Measurements from ENCODE around the gene MBD5. TPM values are rescaled to one million over a fixed set of nuclear protein-coding genes. Genes with fewer than 3 reads are reported as not detected.

MBD5 gene
- total RNA-seq, 4 donors from 2014 or later: 11.9 to 51.9 (median 19.7) TPM

DNA sequence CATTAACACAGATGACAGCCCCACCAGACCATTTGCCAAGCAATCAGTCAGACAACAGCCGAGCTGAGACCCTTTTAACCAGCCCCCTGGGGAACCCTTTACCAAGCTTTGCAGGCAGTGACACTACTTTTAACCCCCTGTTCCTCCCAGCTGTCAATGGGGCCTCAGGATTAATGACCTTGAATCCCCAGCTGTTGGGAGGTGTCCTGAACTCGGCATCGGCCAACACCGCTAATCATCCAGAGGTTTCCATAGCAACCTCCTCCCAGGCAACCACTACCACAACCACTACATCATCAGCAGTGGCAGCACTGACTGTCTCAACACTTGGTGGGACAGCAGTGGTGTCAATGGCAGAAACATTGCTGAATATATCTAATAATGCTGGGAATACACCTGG lies 462.8 kb downstream of the MBD5 start:
- no peak for DNase-seq (ENCODE audit: low spot score in 2 of 2)
- H3K4me1 ChIP-seq: no peaks in the 10 kb centered on the region
- no peaks in the 10 kb centered on the region for H3K9me3 ChIP-seq
- no peak for TF ChIP-seq EP300 (IDR thresholded peaks at IDR 0.05)
- TF ChIP-seq, protein P1, sequence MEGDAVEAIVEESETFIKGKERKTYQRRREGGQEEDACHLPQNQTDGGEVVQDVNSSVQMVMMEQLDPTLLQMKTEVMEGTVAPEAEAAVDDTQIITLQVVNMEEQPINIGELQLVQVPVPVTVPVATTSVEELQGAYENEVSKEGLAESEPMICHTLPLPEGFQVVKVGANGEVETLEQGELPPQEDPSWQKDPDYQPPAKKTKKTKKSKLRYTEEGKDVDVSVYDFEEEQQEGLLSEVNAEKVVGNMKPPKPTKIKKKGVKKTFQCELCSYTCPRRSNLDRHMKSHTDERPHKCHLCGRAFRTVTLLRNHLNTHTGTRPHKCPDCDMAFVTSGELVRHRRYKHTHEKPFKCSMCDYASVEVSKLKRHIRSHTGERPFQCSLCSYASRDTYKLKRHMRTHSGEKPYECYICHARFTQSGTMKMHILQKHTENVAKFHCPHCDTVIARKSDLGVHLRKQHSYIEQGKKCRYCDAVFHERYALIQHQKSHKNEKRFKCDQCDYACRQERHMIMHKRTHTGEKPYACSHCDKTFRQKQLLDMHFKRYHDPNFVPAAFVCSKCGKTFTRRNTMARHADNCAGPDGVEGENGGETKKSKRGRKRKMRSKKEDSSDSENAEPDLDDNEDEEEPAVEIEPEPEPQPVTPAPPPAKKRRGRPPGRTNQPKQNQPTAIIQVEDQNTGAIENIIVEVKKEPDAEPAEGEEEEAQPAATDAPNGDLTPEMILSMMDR (IDR thresholded peaks at IDR 0.05): no peak
- TF ChIP-seq POLR2AphosphoS5 (IDR thresholded peaks at IDR 0.05): no peak
- TF ChIP-seq POLR2A (IDR thresholded peaks at IDR 0.05): no peak
- H3K27me3 ChIP-seq: no peaks in the 10 kb centered on the region
- H3K4me3 ChIP-seq: no peak overlapping the region
- no peak overlapping the region for H3K27ac ChIP-seq
- H3K36me3 ChIP-seq: no peaks in the 10 kb centered on the region
- 78% methylated on average over 4 of the region's 4 CpGs for WGBS

DNA sequence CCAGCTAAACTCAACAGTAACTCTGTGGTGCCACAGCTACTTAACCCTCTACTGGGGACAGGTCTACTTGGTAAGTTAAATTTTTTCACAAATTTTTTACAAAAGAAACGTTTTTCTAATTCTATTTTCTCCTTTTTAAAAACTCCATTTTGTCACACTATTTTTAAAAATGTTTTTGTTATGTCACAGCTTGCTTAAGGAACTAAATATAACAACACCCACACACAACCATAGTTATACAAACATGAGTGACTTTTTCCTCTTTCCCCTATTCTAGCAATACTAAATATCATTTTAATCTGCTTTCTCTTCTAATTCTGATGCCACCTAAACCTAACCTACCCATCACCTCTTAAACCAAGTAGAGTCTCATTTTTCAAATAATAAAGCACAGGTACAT lies 463.2 kb downstream of the MBD5 start:
- Histone ChIP-seq H3K36me3 (no peaks in the 10 kb centered on the region), H3K4me3 (no peak overlapping the region), H3K4me1 (no peaks in the 10 kb centered on the region), H3K27ac (no peak overlapping the region), H3K27me3 (no peaks in the 10 kb centered on the region), H3K9me3 (no peaks in the 10 kb centered on the region)
- WGBS: 50% methylated on average over 1 of the region's 1 CpG
- no peak for DNase-seq (ENCODE audit: low spot score in 2 of 2)
- TF ChIP-seq POLR2AphosphoS5 (IDR thresholded peaks at IDR 0.05) (no peak), POLR2A (IDR thresholded peaks at IDR 0.05) (no peak), EP300 (IDR thresholded peaks at IDR 0.05) (no peak)
- TF ChIP-seq, protein P1 (IDR thresholded peaks at IDR 0.05): no peak

DNA sequence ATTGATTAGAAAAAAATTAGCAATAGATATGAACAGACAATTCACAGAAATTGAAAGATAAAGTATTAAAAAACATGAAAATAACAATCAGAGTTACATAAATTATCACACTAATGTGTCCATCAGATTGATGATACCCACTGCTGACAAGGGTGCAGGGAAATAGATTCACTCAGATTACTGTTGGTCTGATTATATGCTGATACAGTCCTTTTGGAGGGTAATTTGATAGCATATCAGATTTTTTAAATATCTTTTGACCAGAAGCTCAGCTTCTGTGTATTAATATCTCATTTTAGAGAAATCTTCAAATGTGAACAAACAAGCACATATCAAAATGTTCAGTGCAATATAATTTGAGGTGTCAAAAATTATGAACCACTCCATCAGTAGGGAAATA lies 465.8 kb downstream of the MBD5 start:
- H3K36me3 ChIP-seq: peaks cover 17% of the 10 kb centered on the region
- H3K9me3 ChIP-seq: no peaks in the 10 kb centered on the region
- TF ChIP-seq EP300 (IDR thresholded peaks at IDR 0.05): no peak
- no peak for TF ChIP-seq POLR2AphosphoS5 (IDR thresholded peaks at IDR 0.05)
- TF ChIP-seq, protein P1 (IDR thresholded peaks at IDR 0.05): no peak
- TF ChIP-seq POLR2A (IDR thresholded peaks at IDR 0.05): no peak
- no peak overlapping the region for H3K4me3 ChIP-seq
- H3K27me3 ChIP-seq: no peaks in the 10 kb centered on the region
- no peak for DNase-seq (ENCODE audit: low spot score in 2 of 2)
- H3K4me1 ChIP-seq: no peaks in the 10 kb centered on the region
- H3K27ac ChIP-seq: no peak overlapping the region

DNA sequence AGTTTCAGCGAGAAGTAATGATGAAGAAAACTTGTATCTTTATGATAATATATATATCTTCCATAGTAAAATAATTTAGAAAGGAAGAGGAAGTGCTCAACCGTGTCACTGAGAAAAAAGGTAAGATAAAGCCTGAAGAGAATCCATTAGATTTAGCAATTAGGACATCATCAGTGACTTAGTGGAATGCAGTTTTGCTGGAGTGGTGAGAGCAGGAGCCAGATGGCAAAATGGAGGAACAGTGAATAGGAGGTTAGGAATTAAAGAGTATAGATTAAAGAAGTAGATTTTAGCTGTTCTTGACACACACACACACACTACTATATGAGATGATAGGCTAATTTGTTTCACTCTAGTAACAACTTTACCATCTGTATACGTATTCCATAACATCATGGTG lies 466.5 kb downstream of the MBD5 start:
- DNase-seq (ENCODE audit: low spot score in 2 of 2): no peak
- TF ChIP-seq, protein P1 (IDR thresholded peaks at IDR 0.05): no peak
- TF ChIP-seq EP300 (IDR thresholded peaks at IDR 0.05) (no peak), POLR2A (IDR thresholded peaks at IDR 0.05) (no peak), POLR2AphosphoS5 (IDR thresholded peaks at IDR 0.05) (no peak)

DNA sequence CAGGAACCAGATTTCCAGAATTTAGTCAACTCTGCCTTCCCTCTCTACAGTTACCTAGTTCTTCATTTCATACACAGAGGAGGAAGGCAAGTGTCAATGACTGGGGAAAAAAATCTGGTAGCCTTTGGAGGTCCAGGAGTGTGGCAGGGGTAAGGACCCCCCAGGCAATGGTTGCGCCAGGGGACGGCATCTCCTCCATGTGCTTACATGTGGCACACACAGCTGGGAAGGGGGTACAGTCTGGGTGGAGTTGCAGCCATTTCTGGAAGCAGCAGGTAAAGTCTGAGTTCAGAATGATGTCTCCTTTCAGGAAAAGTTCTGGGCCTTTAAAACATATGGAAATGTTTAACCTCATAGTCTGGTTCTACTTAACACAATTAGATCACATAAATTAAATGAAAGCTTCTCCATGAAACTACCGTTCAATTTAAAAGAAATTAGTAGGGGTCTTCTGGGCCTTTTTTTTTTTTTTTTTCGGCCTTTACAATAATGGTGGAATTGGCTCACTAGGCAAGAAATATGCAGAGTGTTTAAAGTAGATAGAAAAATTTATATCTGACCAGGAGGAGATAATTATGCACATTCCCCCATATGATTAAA lies 470.0 kb downstream of the MBD5 start:
- WGBS: 79% methylated on average over 4 of the region's 4 CpGs
- no peaks in the 10 kb centered on the region for H3K9me3 ChIP-seq
- H3K4me1 ChIP-seq: no peaks in the 10 kb centered on the region
- peaks cover 17% of the 10 kb centered on the region for H3K36me3 ChIP-seq
- DNase-seq (ENCODE audit: low spot score in 2 of 2): no peak
- H3K27ac ChIP-seq: no peak overlapping the region
- no peaks in the 10 kb centered on the region for H3K27me3 ChIP-seq
- no peak overlapping the region for H3K4me3 ChIP-seq
- TF ChIP-seq, protein P1 (IDR thresholded peaks at IDR 0.05): no peak
- TF ChIP-seq POLR2A (IDR thresholded peaks at IDR 0.05) (no peak), POLR2AphosphoS5 (IDR thresholded peaks at IDR 0.05) (no peak), EP300 (IDR thresholded peaks at IDR 0.05) (no peak)

More for the DNA sequence above, 466.5 kb downstream of the MBD5 start:
- Histone ChIP-seq H3K27me3 (no peaks in the 10 kb centered on the region), H3K27ac (no peak overlapping the region), H3K4me3 (no peak overlapping the region), H3K9me3 (no peaks in the 10 kb centered on the region), H3K36me3 (peaks cover 17% of the 10 kb centered on the region), H3K4me1 (no peaks in the 10 kb centered on the region)
- WGBS: 81% methylated on average over 3 of the region's 3 CpGs
